MV-4-11 (cell line): ENCODE data around the gene CSRP2.

Experiments
- DNase-seq: peaks from one replicate; lab custom pipeline; 2025; lab: John Stamatoyannopoulos, UW

CSRP2 gene

DNA sequence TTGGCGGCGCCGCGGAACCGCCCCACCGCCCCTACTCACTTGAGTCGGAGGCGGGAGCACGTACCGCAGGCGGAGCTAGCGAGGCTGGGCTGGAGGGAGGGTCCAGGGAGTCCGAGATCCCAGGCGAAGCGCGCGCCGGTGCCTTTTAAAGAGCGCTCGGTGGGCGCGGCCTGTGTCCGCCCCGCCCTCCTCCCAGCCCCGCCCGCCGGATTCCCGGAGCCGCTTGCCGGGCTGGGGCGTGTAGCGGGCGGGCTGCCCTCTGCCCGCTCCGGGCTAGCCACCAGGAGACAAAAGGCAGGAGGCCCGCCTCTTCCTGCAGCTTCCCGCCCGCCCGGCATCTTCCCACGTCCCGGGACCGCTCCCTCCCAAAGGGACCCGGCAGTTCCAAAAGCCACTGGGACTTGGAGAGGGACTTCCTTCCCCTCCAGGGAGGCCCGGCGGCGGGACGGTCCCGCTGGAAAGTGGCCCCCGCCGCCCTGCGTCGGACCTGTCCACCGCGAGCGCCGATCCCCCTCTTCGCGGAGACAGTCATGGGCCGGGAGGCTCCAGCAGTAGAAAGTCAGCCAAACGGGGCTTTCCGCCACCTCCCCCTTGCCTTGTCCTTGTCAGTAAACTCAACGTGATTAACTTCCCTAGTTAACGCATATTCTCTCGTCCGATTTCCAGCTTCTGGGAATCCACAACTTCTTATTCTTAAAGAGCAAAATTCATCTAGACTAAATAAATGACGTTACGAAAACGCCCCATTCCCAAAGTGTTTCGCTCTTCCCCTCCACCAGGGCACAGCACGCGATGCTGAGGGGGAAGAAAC is at the start of gene CSRP2:
CSRP2 (minus strand) TSS at position 121 of the 811 bp plus-strand sequence. CDS start 12,759 bp downstream, outside the sequence.
- DNase-seq, result peak; percentile 16

- peak; percentile 2 for DNase-seq
Measured at GRCh38 chr12:76927170-76927784, 48.5 kb upstream of the CSRP2 start.

GRCh38 chr12:76925135-76925534 is 46.3 kb upstream of the CSRP2 start:
- no peak for DNase-seq

- no peak for DNase-seq
Measured at GRCh38 chr12:76922866-76923265, 44.0 kb upstream of the CSRP2 start.

DNA sequence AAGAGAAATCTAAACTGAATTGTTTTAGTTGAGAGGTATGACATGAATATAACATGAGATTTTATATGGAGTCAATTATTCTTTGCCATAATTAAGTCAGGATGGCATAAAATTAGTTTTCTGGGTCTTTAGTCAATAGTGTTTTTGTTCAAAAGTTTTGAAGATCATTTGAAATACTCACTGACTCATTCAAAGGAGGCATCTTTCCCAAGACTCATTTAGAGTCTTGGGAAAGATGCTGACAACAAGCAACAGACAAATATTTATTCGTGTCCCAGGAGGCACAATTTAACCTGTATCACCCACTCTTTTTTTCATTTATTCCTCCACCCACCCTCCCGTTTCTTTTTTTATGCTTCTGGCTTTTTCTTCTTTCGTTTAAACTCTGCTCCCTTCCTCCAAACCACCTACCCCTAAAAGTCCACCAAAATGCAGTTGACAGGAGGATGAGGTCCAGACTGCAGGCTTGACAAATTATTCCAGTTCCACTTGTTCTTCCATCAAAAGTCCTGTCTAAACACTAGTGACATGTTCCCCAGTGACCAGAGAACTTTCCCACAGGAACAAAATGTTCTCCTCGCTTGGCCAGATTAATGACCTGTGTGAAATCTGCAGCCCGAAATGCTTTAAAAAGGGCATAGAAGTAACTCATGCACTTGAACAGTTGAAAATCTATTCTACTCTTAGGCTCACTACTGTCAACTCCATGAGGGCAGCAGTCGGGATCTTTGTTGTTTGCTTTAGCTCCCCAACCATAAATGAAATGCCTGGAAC is 43.3 kb upstream of the CSRP2 start:
- DNase-seq, result no peak

DNA sequence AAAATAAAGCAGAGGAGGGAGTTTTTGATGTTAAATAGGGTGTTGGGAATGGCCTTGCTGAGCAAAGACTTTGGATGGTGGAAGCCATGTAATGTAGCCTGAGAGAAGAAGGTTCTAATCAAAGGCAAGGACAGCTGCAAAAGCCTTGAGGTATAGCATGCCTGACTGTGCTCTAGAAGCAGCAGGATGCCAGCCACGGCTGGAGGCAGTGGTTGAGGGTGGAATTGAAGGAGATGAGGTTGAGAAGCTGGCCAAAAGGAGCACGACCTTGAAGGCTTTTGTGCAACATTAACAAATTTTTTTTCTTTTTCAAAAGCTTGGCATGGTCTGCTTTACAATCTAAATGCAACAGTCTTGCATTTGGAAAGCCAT is 42.3 kb upstream of the CSRP2 start:
- no peak for DNase-seq

DNA sequence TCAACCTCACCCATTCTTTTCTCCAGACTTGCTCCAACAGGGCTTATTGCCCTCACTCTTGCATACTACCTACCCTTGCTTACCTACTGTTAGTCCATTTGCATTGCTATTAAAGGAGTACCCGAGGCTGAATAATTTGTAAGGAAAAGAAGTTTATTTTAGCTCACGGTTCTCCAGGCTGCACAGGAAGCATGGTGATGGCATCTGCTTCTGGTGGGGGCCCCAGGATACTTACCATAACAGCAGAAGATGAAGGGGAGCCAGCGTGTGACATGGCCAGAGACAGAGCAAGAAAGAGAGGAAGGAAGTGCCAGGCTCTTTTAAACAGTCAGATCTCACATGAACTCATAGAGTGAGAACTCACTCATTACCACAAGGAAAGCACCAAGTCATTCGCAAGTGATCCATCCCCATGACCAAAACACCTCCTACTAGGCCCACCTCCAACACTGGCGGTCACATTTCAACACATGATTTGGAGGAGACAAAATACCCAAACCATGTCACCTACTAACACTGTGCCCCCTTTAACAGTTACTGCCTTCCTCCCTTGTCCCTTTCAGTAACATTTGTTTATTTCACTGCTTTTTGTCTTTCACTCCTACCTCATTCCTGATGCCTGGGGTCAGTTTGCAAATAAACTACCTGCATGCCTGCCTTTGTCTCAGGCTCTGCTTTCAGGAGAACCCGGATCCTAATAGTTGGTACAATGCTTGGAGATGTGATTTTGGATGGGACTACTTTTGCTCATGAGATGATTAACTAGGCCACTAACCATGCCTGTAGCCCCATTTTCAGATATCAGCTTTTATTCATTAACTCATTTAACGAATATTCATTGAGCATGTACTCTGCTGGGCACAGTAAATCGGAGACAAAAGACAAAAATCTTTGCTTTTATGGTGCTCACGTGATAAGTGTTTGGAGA is 41.6 kb upstream of the CSRP2 start:
- no peak for DNase-seq

GRCh38 chr12:76919383-76920171 is 40.8 kb upstream of the CSRP2 start:
- no peak for DNase-seq

GRCh38 chr12:76916170-76916540 is 37.3 kb upstream of the CSRP2 start:
- no peak for DNase-seq

DNA sequence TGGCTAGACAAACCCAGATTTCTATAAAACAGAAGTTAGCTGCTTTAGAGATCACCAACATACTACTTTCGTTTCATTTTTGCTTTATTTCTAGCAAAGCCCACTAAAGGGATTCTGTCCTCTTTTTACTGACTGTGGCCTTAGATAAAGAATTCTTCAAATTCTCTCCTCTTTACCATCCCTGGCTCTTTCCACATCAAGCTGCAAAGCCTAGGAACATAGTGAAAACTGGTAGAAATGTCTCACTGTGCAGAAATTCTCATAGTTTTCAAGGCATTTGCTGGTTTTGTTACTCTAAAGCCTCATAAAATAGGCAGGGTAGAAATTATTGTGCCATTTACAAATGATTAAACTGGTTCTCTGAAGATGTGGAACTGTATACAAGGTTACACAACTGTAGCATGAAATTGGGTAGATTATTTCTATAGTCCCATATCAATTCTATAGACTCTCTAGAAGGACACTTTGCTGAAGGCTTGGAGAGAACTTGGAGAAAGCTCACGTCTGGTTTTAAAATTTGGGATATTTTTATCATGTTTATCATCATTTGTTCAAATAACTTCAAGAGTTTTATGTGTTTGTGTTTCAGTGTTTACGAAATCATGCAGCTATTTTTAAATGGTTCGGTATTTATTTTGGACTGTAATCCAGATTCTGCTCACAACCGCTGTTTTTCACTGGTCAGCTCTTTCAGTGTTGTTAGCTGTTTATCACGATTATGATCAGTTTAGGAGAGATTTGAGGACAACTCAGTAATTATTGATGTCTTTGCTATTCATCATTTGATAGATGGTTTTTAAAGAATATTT is 36.7 kb upstream of the CSRP2 start:
- no peak for DNase-seq

DNA sequence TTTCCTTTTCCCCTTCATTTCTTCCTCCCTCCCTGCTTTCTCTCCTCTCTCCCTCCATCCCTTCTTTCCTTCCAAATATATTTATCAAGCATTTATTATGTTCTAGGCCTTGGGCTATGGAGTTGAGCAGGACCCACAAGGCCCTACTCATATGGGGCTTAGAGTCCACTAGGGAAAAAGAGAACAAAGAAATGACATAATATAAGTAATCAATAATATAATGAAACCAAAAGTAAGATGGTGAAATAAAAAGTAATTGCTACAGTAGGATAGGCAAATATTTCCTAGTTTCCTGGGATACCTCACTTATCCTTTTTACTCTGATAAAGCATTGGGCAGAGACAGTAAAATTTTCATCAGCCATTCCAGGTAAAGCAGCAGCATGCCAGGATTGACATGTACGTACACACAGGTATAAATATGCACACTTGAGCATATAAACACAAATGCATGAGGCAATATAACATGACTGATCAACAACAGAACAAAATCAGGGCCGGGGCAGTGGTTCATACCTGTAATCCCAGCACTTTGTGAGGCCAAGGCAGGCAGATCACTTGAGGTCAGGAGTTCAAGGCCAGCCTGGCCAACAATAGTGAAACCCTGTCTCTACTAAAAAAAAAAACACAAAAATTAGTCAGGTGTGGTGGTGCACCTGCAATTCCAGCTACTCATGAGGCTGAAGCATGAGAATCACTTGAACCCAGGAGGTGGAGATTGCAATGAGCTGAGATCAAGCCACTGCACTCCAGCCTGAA is 35.5 kb upstream of the CSRP2 start:
- no peak for DNase-seq

DNA sequence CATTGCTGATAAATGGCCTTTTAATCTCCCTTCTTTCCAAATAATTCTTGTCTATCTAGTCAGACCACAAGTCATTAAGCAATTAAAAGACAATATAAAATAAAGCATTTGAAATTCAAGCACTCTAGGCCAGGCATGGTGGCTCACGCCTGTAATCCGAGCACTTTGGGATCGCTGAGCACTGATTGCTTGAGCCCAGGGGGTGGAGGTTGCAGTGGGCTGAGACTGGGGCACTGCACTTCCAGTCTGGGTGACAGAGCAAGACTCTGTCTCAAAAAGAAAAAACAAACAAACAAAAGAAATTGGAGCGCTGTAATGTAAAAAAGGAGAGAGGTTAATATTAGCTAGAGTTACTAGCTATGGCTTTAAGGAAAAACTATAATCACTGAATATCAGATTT is 30.5 kb upstream of the CSRP2 start:
- no peak for DNase-seq

DNA sequence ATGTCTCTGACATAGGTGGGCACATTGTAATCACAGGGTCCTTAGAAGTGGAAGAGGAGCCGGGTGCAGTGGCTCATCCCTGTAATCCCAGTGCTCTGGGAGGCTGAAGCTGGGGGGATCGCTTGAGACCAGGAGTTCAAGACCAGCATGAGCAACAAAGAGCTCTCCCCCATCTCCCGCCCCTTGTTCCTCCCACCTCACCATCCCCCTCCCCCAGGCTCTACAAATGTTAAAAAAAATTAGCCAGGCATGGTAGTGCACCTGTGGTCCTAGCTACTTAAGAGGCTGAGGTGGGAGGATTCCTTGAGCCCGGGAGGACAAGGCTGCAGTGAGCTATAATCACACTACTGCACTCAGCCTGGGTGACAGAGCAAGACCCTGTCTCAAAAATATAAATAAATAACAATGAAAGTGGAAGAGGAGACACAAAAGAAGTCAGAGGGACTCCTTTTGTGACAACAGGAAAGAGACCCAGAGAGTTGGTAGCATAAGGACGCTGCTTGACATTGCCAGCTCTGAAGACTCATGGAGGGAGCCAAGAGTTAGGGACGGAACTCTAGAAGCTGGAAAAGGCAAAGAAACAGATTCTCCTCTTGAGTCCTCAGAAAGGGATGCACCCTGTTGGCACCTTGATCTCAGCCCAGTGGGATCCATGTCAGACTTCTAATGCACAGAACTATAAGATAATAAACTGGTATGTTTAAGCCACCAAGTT is 29.6 kb upstream of the CSRP2 start:
- no peak for DNase-seq

DNA sequence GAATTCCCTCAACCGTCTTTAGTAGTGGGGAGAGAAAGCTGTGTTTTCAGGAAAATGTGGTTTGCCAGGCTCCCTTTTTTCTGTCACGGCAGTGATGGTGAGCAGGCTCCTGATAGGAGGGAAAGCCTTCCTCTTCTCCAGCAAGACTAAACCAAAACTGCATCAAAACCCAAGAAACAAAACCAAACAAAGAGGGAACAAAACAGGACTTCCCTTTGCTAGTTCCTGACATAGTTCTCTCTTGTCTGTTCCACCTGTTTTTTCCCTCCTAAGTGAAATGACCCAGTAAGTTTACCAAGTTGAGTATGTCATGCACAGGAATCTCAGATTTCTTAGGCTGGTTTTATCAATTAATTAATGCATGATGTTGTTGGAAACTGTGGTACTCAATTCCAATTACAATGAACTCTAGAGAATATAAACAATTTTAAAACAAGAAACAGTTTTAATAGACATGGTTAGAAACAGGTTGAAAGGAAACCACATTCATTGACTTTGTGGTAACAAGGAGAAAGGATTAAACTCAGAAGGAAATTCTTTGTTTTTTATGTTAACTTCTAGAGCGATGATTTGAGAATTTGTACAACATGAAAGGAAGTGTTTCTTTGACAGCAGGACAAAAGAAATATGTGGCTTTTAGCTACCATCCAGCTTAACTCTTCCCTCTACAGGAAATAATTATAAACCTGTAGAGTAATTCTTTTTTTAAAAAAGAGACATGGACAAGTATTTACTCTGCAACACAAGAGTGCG is 23.0 kb upstream of the CSRP2 start:
- DNase-seq, result peak; percentile 7

- no peak for DNase-seq
Measured at GRCh38 chr12:76899522-76899921, 20.7 kb upstream of the CSRP2 start.

- DNase-seq, result no peak
Measured at GRCh38 chr12:76898442-76898841, 19.6 kb upstream of the CSRP2 start.

- no peak for DNase-seq
Measured at GRCh38 chr12:76896274-76896673, 17.5 kb upstream of the CSRP2 start.

DNA sequence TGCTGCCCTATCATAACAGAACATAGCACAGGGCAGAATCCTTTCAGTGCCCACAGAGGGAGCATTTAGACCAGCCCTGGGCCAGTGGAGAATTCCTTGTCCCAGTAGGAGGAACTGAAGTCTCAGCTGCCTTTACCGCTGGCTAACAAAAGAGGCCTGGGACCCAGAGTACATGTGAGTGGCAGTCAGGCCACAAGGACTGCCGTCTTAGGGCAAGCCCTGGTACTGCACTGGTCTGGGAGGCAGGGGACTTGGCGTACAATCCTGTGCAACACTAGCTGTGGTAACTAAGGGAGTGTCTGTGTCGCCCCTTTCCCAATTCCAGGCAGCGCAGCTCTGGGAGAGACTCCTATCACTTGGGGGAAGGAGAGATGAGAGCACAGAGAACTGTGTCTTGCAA is 17.0 kb upstream of the CSRP2 start:
- DNase-seq, result no peak
